ENCODE data around the gene CXorf65.

Gene CXorf65

DNA sequence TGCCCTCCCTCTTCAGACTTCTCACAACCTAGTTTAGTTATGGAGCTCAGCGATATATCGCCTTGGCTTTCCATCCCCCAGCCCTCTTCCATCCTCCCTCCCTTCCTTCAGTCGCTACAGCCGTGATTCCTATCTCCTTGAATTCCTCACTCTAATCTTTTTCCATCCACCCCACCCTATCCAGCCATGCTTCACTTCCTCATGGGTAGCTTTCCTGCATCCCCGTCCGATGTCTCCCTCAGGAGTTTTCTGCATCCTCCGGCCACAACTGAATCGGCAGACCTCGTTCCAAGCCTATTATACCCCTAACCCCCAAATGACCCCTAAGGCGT, 38.9 kb downstream of the CXorf65 start:
- DNase-seq (ENCODE audit: low read depth, low spot score): no peak

- no peak for DNase-seq (ENCODE audit: low read depth, low spot score)
Measured at GRCh38 chrX:71067089-71067488, 39.5 kb downstream of the CXorf65 start.

DNA sequence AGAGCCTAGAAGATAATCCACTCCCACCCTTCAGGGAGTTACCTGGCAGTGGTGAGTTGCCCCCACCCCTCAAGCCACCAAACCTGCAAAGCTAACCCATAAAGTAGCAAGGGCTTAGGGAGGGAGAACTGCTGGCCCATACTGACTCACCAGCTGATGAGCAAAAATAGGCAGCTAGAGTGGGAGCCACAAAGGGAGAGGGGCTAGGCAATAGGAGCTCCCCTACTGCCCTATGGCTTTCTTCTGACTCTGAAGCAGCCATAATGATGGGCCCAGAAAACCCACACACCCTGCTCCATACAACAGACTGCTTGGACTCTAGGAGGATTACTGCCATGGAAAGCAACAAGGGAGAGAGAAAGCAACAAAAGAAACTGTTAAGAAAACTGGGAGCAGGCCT, 46.4 kb downstream of the CXorf65 start:
- no peak for DNase-seq (ENCODE audit: low read depth, low spot score)

DNA sequence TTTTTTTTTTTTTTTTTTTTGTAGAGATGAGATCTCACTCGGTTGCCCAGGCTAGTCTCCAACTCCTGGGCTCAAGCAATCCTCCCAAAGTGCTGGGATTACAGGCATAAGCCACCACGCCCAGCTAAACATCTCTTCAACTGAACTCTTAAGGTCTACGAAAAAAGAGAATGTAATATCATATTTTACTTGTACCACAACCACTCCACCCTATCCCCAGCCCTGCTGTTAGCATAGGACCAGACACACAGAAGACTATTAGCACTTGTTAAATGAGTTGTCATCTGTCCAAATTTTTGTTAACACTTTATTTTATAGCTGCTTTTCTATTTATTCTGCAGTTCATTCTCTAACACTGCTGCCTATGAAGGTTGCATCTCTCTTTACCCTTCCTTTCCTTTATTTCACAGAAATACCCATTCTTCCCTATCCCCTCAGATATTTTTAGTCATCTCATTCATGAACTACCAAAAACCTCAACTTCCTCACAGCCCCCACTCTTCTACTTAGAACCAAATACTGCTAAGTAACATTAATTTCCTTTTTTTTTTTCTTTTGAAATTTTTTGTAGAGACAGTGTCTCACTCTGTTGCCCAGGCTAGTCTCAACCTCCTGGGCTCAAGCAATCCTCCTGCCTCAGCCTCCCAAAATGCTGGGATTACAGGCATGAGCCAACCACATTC, 48.6 kb downstream of the CXorf65 start:
- DNase-seq (ENCODE audit: low read depth, low spot score): no peak

DNA sequence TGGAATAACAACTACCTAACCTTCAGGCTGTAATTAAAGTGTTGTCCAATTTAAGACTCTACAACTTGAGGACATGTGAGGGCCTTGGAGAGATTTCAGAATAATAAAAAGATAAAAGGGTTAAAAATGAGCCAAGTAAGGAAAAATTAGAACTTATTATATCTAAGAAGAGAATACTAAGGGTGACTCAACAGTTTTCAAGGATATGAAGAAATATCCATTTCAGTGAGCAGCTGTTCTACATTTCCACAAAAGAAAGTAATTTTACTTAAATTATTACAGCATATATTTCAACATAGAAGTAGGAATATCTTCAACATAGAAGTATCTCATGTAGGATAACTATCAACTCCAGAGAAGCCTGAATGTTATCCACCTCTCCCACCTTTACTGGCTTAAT, 49.7 kb downstream of the CXorf65 start:
- DNase-seq (ENCODE audit: low read depth, low spot score): no peak
